ENCODE data around the gene CNTNAP2.

CNTNAP2 gene

DNA sequence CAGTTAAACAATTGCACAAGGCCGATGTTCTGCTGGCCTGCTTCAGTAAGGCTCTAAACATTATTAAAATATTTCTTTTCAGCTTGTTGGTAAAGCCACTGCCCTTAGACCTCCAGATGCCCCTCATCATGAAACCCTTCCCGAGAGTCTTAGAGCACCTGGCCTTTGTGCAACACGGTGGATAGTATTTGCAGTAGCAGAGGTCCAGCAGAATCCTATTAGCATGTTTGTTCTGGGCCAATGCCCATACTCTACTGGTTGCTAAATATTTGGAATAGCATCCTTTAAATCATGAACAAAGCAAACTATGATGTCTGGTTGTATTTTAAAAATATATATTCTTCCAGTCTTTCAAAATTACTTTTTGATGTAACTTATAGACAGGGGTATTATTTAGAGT lies 584.6 kb downstream of the CNTNAP2 start:
- no peak for DNase-seq

DNA sequence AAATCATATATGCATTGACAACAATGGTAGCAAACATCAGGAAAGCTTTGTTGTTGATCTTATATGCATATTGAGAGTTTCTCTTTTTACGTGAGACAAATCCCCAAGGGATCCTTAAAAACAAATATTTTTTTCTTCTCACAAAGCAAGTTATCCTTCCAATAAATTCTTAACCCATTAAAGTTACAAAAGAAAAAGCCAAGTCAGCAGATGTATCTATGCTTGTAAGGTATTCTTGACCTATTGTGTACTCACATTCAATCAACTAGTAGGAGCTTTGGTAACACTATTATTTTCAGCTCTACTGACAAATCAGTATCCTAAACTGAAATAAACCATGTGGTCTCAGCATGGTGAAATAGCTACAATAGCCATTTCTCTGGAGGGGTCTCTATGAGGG lies 586.3 kb downstream of the CNTNAP2 start:
- DNase-seq: no peak

DNA sequence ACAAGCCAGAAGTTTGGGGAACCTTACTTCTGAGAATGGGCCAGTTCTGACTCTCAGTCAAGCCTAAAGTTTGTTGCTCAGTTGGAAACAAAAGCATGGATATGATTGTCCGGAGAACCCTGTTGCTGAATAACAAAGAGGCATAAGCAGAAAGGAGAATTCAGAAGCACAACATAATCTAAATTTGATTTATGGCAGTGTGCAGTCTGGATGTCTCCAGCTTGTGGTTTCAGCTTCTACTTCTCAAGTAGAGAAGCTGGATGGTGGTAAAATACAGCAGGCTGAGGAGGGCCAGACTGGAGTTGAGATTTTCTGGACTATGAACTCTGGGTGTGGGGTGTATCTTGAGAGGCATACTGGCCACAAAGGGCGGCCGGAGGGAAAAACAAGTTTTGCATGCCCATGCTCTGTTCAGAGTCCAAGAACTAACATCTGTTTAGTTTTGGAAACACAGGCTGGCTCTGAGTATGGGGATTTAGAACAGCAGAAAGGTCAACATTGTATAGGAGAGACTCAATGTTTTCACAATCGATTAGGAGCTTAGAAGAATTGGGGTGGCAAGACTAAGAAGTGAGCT lies 592.9 kb downstream of the CNTNAP2 start:
- DNase-seq: no peak

DNA sequence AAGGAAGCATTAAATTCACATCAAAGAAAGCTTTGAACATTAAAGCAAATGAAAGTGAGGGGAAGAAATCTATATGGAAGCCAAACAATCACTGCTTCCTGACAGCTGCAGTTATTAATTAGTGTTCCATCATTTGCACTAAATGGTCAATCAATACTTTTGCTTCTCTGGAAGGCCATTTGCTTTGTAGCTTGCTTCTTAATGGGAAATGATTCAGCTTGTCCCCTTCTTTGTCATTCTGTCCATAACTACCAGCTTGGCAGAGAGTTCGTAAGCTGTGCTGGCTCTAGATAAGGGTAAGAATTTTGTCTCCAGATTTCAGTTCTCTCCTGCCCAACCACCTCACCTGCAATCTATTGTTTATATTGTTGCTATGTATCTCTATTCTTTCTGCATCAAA lies 596.6 kb downstream of the CNTNAP2 start:
- no peak for DNase-seq

DNA sequence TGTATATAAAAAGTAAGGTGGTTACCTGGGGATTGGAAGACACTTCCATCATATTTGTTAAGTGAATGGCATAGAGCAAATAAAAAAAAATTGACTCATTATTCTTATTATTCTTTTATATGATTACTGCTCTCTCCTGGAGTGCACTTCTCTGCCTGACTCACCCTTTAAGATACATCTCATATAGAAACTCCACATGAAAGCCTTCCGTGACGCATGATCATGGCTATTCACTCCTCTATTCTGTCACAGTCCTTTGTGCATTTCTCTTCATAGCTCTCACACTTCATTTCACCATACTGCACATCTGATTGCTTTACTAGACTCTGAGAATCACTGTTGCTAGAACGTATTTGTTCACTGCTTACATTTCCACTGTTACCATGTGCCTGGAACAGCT lies 597.3 kb downstream of the CNTNAP2 start:
- no peak for DNase-seq

DNA sequence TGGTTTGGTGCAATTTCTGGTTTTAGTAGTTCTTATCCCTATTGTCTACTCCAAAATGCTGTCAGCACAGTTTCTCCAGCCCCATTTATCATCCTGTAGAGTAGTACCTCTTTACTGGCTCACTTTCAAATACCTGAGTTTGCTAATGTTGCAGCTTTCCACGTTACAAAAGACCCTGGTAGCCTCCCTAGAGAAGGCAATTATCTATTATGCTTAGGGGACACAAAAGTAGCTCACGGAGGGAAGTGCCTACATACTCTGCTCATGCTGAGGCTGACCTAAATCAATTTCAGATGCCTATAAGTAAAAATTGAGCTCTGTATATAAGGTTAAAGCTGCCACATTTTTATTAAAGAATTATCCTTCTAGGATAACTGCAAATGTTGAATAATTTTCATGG lies 603.6 kb downstream of the CNTNAP2 start:
- no peak for DNase-seq

DNA sequence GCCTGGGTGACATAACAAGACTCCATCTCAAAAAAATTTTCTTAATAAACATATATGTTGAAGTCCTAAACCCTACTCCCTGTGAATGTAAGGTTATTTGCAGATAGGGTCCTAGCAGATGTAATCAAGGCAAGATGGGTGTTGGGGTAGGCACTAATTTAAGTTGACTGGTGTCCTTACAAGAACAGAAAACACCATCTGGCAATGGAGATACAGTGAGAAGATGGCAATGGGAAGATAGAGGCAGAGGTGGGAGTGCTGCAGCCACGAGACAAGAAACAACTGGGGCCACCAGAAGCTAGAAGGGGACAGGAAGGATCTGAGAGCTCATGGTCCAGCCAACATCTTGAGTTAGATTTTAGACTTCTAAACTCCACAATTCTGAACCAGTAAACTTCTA lies 606.4 kb downstream of the CNTNAP2 start:
- DNase-seq: no peak

DNA sequence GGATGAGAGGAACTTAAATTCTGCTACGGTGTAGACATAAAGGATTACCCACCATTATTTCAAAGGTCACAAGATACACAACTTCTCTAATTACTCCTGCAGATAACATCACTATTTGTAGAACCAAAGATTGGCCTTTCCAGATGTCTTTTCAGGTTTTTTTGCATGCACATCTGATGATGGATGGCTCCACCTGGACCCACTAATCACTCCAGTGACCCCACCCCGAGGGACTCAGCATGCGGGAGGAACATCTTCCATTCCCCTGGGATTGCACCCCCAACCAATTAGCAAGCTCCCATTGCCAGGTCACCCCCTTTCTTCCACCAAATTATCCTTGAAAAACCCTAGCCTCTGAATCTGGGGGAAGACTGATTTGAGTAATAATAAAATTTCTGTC lies 608.9 kb downstream of the CNTNAP2 start:
- DNase-seq: no peak

DNA sequence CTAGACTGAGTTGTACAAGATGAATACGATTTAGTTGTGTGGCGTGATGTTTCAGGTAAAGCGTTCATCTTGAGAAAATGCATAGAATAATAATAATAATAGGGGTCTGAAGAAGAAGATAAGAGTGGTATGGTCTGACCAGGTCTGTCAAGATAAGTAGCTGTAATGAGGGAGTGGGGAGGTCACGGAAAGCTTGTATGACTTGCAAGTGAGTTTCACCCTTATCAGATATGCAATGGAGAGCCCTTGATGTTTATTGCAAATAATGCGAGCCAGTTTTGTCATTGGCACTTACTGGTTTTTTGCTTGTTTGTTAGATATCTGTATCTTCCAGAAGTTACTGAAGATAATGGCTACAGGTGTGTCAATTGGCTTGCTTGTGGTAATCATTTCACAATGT lies 611.5 kb downstream of the CNTNAP2 start:
- no peak for DNase-seq

DNA sequence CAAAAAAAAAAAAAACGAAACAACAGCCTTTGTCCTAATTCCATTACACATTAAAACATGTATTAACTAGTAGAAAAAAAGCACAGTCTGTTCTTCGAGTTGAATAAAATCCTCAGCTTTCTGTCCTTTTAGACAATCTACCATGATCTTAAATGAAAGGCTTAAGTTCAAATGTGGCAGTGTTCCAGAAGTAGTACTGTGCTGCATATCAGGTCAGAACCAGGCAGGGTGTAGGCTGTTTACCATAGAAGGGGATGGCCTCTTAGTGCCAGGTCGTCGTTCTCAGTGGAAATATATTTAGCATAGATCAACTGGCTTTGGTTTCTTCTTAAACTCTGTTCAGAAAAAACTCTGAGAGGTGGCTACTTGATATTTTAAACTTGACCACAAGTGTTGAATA lies 612.0 kb downstream of the CNTNAP2 start:
- DNase-seq: no peak

DNA sequence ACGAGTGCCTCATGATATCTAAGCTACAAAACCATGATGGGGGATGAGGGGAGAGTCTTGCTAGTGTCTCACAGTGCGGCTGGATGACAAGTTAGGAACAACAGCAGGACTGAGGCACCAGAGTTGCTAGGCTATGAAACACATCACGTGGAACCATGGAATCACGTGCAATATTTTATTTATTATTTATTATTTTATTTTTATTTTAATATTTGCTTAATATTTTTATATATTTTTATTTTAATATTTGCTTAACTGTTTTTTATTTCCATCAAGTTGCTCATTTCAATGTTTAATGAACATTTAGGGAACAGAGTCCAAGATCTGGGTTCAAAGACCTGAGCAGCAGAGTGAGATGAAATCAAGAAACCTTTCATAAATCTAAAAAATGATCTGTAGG lies 614.6 kb downstream of the CNTNAP2 start:
- no peak for DNase-seq

DNA sequence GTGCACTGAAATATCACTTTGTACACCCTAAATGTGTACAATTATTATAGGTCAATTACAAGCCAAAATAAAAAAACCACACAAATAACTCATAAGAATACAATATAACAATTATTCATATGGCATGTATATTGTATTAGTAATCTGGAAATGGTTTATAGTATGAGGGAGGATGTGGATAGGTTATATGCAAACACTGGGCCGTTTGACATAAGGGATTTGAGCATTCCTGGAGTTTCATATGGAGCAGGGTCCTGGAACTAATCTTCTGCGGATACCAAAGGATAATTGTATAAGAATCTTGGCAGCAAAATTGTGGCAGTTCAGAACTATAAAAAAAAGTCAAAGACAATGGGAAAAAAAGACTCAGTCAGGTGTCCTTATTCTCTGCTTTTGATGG lies 619.4 kb downstream of the CNTNAP2 start:
- DNase-seq: no peak

DNA sequence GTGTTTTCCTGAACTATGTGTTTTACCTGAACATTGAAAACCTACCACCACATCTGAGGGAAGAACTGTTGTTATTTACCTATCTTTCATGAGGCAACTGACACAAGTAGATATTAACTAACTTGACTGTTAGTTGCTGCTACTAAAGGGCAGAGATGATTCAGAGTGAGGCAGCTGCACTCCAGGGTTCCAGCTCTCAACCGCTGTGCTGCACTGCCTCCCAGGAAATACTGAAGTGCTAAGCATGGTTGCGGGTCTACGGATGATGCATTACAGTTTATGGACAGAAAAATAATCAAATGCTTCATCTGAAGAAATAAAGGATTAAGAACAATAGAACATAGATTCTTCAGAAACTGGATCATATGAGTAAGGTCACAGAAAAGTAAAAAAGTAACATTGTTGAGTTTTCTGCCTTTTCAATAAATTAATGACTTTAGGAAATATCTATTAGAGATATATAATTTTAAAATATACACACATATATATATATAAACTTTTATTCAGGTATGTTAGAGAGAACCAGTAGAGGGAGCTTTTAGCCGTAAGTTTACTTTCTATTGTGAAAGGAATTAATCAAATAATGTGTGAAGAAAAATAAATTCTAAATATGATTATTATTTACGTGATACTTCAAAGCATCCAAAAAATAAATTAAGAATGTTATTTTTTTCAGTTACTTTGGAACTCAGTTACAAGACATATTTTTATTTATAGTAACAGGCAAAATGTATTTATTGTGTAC lies 620.0 kb downstream of the CNTNAP2 start:
- no peak for DNase-seq

DNA sequence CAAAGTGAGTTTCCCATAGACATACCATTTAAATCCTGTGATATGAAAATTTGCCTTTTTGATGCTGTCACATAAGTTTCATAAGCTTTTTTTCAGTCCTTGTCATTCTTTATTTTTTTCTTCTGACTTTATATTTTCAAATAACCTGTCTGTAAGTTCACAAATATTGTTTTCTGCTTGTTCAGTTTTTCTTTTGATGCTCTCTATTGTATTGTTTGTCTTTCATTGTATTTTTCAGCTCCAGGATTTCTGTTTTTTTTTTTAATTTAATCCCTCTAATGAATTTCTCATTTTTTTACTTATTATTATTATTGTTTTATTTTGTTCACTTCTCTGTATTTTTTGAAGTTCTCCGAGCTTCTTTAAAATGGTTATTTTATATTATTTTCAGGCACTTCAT lies 623.4 kb downstream of the CNTNAP2 start:
- no peak for DNase-seq

DNA sequence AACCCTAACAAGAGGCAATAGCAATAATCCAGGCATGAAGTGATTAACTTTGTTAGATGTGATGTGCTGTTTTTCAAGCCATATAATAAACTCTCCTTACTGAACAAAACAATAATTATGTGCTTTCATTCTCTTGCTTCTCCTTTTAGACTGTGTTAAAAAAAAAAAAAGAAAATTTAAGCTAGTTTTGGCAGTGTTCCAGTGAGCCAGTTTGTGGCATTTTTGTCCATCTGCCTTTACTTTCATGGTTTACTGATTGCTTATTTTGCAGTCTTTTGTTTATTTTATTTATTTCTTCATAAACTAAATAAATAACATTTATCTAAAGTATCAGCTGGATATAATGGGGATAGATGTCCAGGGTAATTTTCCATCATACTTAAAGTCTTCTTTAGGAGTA lies 625.3 kb downstream of the CNTNAP2 start:
- no peak for DNase-seq

DNA sequence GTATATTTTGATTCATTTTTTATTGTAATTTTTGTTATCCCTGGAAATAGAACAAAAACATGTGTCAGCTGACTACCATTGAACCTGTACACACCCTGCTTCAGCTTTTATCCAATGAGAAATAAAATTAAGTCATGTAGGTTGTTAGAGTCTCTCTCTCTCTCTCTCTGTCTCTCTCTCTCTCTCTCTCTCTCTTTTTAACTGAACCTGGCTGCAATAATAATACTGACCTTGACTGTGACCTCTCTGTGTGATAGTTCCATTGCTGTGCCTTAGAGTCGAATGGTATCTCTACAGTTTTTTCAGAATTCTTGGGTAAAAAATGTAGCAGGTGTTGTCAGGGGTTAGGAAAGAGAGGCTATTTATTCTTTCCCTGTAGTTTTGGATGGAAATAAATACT lies 637.8 kb downstream of the CNTNAP2 start:
- DNase-seq: no peak

DNA sequence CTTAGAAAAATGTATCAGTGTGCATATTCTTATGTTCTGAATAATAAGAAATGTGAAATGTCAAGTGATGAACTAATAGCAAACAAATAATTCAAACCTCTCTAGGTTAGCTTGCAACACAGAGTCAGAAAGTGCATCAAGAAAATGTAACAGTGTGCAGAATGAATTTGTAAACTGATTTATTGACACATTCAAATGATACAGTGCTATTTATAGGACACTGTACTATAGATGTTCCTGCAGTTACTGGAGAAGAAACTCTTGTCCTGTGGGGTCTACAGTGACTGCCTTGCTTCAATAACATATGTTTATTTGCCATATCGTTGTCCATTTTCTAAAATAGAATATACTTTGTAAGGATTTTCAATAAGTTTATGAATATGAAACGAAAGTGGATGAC lies 639.0 kb downstream of the CNTNAP2 start:
- no peak for DNase-seq

DNA sequence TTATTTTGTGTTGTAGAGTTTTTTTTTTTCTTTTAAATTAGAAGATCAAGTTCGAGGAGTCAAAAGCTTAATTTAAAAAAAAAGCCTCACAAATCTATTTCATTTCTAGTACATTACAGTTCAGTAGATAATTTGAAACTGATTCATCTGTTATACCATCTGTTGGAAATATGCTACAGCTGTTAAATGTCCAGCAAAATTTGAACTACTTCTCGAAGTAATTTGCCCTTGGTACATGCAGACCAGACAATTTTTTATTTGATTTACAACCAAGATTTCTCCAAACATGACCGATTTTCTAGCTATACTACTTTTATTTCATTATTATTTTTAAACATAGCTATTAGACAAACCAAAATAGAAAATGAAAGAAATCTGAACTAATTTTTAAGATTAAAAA lies 647.9 kb downstream of the CNTNAP2 start:
- DNase-seq: no peak

DNA sequence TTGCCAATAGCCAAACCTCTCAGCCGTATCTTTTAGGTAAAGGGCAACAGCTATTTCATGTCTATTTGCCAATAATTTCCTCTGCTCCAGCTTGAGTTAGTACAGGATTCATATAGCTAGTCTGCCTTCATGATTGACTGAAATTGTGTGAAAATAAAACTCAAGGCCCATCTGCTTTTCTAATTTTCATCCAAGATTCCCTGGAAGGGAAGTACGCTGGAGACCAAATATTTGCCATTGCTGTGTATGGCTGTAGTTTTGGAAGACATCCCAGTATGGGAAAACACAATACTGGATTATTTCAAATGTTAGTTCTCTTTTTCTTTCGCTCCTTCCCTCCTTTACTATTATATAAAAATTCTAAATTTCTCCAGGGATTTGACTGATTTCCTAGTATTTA lies 652.4 kb downstream of the CNTNAP2 start:
- DNase-seq: no peak

DNA sequence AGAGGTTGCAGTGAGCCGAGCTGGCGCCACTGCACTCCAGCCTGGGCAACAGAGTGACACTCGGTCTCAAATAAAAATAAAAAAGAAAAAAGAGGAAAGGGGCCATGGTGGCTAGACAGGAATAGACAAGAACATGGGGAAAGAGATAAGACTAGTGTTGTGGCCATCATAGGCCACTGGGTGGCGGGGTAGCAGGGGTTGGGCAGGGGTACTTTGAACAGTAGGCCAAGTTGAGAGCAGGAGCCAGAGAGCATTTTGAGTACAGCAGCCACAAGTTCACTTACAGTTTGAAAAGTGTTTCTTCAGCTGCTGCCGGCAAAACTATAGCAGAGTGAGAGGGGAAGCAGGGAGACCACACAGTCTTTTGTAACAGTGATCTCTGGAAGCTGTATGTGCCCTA lies 656.0 kb downstream of the CNTNAP2 start:
- no peak for DNase-seq

DNA sequence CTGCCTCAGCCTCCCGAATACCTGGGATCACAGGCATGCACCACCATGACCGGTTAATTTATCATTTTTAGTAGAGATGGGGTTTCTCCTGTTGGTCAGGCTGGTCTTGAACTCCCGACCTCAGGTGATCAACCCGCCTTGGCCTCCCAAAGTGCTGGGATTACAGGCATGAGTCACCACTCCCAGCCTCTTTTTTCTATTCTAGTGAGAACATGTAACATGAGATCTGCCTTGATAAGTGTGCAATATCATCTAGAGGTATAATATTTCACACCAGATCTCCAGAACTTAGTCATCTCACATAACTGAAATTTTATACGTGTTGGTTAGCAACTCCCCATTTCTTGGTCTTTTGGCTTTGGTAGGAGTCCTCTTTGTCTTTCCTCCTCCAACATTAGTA lies 656.9 kb downstream of the CNTNAP2 start:
- no peak for DNase-seq

DNA sequence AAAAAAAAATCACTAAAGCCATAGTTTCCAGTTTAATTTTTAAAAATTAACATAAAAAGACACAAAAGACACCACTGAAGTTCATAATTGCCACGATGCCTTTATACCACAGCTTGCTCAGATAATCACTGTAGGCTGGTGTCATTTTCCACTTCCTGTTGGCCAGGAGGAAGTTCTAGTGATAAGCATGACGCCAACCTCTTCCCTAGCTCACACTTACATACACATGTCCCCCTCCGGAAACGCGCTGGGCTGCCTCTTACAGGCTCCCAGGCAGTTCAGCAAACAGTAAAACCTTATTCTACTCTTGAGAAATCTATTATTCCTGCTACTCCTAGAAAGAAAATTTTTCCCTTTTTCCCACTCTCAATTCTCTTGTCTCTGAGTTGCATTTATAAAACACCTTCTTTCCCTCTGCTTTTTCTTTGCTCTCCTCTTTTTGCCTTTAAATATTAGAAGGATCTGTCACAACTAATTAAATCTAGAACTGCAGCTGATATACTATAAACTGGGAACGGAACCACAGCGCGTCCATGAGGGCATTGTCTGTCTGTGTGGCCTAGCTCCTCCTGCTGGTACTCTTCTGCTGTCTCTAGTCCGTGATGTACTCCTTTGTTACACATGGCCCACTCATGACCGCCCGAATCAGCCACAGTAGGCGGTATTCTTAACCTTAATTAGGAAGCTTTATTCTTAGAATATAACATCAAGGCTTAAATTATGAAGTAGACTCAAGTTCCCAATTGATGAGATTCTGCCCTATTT lies 664.9 kb downstream of the CNTNAP2 start:
- no peak for DNase-seq

DNA sequence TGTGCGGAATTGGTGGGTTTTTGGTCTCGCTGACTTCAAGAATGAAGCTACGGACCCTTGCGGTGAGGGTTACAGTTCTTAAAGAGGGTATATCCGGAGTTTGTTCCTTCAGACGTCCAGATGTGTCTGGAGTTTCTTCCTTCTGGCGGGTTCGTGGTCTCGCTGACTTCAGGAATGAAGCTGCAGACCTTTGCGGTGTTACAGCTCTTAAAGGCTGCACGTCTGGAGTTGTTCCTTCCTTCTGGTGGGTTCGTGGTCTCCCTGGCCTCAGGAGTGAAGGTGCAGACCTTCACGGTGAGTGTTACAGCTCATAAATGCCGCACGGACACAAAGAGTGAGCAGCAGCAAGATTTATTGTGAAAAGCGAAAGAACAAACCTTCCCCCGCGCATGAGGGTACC lies 670.7 kb downstream of the CNTNAP2 start:
- no peak for DNase-seq

DNA sequence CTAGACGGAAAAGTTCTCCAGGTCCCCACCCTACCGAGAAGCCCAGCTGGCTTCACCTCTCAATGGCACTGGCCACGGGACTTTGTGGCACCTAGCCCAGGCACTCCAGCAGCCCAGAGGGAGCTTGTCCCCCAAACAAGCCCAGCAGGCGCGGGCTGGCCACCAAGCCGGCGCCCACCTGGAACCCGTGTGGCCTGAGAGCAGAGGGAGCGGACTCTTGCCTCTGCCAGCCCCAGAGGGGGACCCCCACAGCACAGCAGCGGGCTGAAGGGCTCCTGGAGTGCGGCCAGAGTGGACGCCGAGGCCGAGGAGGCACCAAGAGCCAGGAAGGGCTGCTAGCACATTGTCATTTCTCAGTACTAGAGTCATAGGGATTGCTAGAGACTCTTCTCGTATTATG lies 671.4 kb downstream of the CNTNAP2 start:
- no peak for DNase-seq
